MM.1S (cell line): ENCODE data around the gene CPVL.

Experiments
- EZH2 ChIP-seq: fragments of 300-600 bp; sonication (generic); optimal IDR thresholded peaks from 2 replicates; pipeline ENCODE3; 2017; ENCODE audit warnings: low read depth, mild to moderate bottlenecking, antibody characterized with exemption, low read length, mixed read lengths
- TF ChIP-seq, protein P1 (sequence below): fragments of 300-600 bp; sonication (generic); IDR thresholded peaks from 2 replicates; pipeline ENCODE4 v1.5.1; 2016; ENCODE audit warnings: antibody characterized with exemption, low read length, mixed read lengths

GRCh38 chr7:29140873-29141468, 5.4 kb downstream of the CPVL start:
- TF ChIP-seq, protein P1, sequence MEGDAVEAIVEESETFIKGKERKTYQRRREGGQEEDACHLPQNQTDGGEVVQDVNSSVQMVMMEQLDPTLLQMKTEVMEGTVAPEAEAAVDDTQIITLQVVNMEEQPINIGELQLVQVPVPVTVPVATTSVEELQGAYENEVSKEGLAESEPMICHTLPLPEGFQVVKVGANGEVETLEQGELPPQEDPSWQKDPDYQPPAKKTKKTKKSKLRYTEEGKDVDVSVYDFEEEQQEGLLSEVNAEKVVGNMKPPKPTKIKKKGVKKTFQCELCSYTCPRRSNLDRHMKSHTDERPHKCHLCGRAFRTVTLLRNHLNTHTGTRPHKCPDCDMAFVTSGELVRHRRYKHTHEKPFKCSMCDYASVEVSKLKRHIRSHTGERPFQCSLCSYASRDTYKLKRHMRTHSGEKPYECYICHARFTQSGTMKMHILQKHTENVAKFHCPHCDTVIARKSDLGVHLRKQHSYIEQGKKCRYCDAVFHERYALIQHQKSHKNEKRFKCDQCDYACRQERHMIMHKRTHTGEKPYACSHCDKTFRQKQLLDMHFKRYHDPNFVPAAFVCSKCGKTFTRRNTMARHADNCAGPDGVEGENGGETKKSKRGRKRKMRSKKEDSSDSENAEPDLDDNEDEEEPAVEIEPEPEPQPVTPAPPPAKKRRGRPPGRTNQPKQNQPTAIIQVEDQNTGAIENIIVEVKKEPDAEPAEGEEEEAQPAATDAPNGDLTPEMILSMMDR: no peak
- TF ChIP-seq EZH2: no peak
